HCT116 (cell line): ENCODE data around the gene SYNE1. TPM values are rescaled to one million over a fixed set of nuclear protein-coding genes. Genes with fewer than 3 reads are reported as not detected.

ENCODE experiments used
- ATAC-seq: fragments of 200-7000 bp; cut with Tn5 transposase; 2 replicates; pipeline ENCODE4 v1.9.1; 2020; ENCODE audit warnings: mild to moderate bottlenecking, moderate library complexity
- BruUV-seq: library from RNA; stranded (reverse); fragments of 400-500 nt; replicated peaks from 2 replicates; lab custom pipeline; 2021; lab: Mats Ljungman, UMichigan
- CTCF ChIA-PET: fragments of 300-600 bp; sonication (Branson Sonifier 250); formaldehyde crosslinking; loops from one replicate; lab custom pipeline; 2021; ENCODE audit warnings: antibody characterized with exemption; lab: Charles Lee
- POLR2A ChIA-PET: fragments of 300-600, 350-600 bp; sonication (Branson Sonifier 250); formaldehyde crosslinking; loops from one replicate; lab custom pipeline; 2021; ENCODE audit warnings: antibody characterized with exemption; lab: Charles Lee
- RAD21 ChIA-PET, 2 experiments: fragments of 300-600 bp; sonication (Branson Sonifier 250); formaldehyde crosslinking; loops; one replicate each; lab custom pipeline; 2023; ENCODE audit warnings: low total read pairs in 2 of 2; ENCODE audit not compliant: uncharacterized antibody in 2 of 2, unreplicated experiment in 2 of 2, low non-redundant PET in 1 of 2; lab: Charles Lee
- DNase-seq: peaks from one replicate; pipeline ENCODE4 v3.0.0-alpha.2; 2010; ENCODE audit warnings: low read depth, low spot score
- H2AFZ ChIP-seq: fragments of 200-600 bp; shearing (Covaris generic), sonication (generic); 2 replicates; pipeline ENCODE4 v1.6.1; 2017; ENCODE audit warnings: low read depth, mixed run types, mixed read lengths, antibody characterized with exemption, low read length; ENCODE audit not compliant: poor library complexity, severe bottlenecking
- H3K27ac ChIP-seq: 2 replicates; pipeline ENCODE4 v1.5.1; 2012; ENCODE audit warnings: low read depth, low read length
- H3K27me3 ChIP-seq: fragments of 200-600 bp; sonication (generic); 2 replicates; pipeline ENCODE4 v1.6.1; 2016; ENCODE audit warnings: mixed run types, low read length, mixed read lengths; ENCODE audit not compliant: insufficient read depth
- H3K36me3 ChIP-seq, 2 experiments: fragments of 200-500 bp in 1 of 2; fragments of 200-600 bp in 1 of 2; sonication (Bioruptor generic) in 1 of 2; sonication (generic) in 1 of 2; 2 replicates each; pipeline versions ENCODE4 v1.5.1 to v1.6.1; 2014 to 2016; ENCODE audit warnings: low read length in 2 of 2, inconsistent platforms in 1 of 2, mixed read lengths in 1 of 2, mixed run types in 1 of 2; ENCODE audit not compliant: insufficient read depth in 2 of 2, control insufficient read depth in 1 of 2
- H3K4me1 ChIP-seq, 2 experiments: fragments of 200-600 bp in 1 of 2; sonication (generic) in 1 of 2; 2 replicates each; pipeline versions ENCODE4 v1.5.1 to v1.6.1; 2012 to 2017; ENCODE audit warnings: low read length in 2 of 2, inconsistent platforms in 1 of 2, mild to moderate bottlenecking in 1 of 2, mixed read lengths in 1 of 2, mixed run types in 1 of 2, moderate library complexity in 1 of 2; ENCODE audit not compliant: insufficient read depth in 2 of 2, control insufficient read depth in 1 of 2
- H3K4me2 ChIP-seq: fragments of 200-600 bp; sonication (generic); 2 replicates; pipeline ENCODE4 v1.6.1; 2017; ENCODE audit warnings: mixed run types, low read length, mixed read lengths
- H3K4me3 ChIP-seq, 2 experiments: fragments of 200-600 bp in 1 of 2; sonication (generic) in 1 of 2; replicated peaks in 1 of 2; 2 replicates each; pipeline ENCODE4 v1.5.1; 2011 to 2016; ENCODE audit warnings: low read length in 2 of 2, control low read depth in 1 of 2, low read depth in 1 of 2, mild to moderate bottlenecking in 1 of 2, mixed read lengths in 1 of 2, mixed run types in 1 of 2
- H3K79me2 ChIP-seq: fragments of 200-600 bp; sonication (generic); 2 replicates; pipeline ENCODE4 v1.6.1; 2017; ENCODE audit warnings: mild to moderate bottlenecking, mixed run types, low read length, moderate library complexity, mixed read lengths; ENCODE audit not compliant: insufficient read depth
- H3K9ac ChIP-seq: fragments of 200-600 bp; sonication (generic); 2 replicates; pipeline ENCODE4 v1.6.1; 2016; ENCODE audit warnings: low read length, mixed read lengths
- H3K9me2 ChIP-seq: fragments of 200-600 bp; sonication (generic), shearing (Covaris generic); 2 replicates; pipeline ENCODE4 v1.6.1; 2017; ENCODE audit warnings: mixed run types, mild to moderate bottlenecking, moderate library complexity; ENCODE audit not compliant: insufficient read depth
- H3K9me3 ChIP-seq, 2 experiments: fragments of 200-500 bp in 1 of 2; fragments of 200-600 bp in 1 of 2; sonication (Bioruptor generic) in 1 of 2; sonication (generic) in 1 of 2; 2 replicates each; pipeline ENCODE4 v1.6.1; 2014 to 2017; ENCODE audit warnings: low read length in 2 of 2, mixed read lengths in 2 of 2, inconsistent platforms in 1 of 2, low read depth in 1 of 2, mild to moderate bottlenecking in 1 of 2, mixed run types in 1 of 2, moderate library complexity in 1 of 2; ENCODE audit not compliant: control insufficient read depth in 1 of 2, insufficient read depth in 1 of 2
- H4K20me1 ChIP-seq: fragments of 200-600 bp; sonication (generic), shearing (Covaris generic); 2 replicates; pipeline ENCODE4 v1.6.1; 2017; ENCODE audit warnings: mixed run types, mild to moderate bottlenecking, moderate library complexity; ENCODE audit not compliant: insufficient read depth
- CTCF ChIP-seq, 3 experiments: fragments of 200-600 bp in 1 of 3; sonication (generic) in 1 of 3; IDR thresholded peaks in 2 of 3; conservative IDR thresholded peaks in 1 of 3; 2 replicates each; pipeline ENCODE4 v1.5.1; 2012 to 2017; ENCODE audit warnings: low read depth in 2 of 3, low read length in 2 of 3, antibody characterized with exemption in 1 of 3, borderline replicate concordance in 1 of 3, control low read depth in 1 of 3, mild to moderate bottlenecking in 1 of 3, mixed read lengths in 1 of 3, mixed run types in 1 of 3, moderate library complexity in 1 of 3; ENCODE audit not compliant: insufficient read depth in 1 of 3
- EGR1 ChIP-seq: IDR thresholded peaks from 2 replicates; pipeline ENCODE4 v1.6.1; 2012; ENCODE audit warnings: low read depth
- ELF1 ChIP-seq: IDR thresholded peaks from 2 replicates; pipeline ENCODE4 v1.6.1; 2012; ENCODE audit warnings: low read depth, borderline replicate concordance
- POLR2AphosphoS5 ChIP-seq: IDR thresholded peaks from 2 replicates; pipeline ENCODE4 v1.6.1; 2011; ENCODE audit warnings: mild to moderate bottlenecking, low read depth, low read length, moderate library complexity
- REST ChIP-seq: IDR thresholded peaks from 2 replicates; pipeline ENCODE4 v1.6.1; 2012; ENCODE audit warnings: low read depth
- SP1 ChIP-seq: IDR thresholded peaks from 2 replicates; pipeline ENCODE4 v1.6.1; 2012; ENCODE audit warnings: low read depth
- TCF7L2 ChIP-seq: IDR thresholded peaks from 2 replicates; pipeline ENCODE4 v1.7.0; 2011; ENCODE audit warnings: borderline replicate concordance, inconsistent platforms; ENCODE audit not compliant: insufficient read depth, insufficient read length; ENCODE audit errors: extremely low read depth
- YY1 ChIP-seq: IDR thresholded peaks from 2 replicates; pipeline ENCODE4 v1.6.1; 2011; ENCODE audit warnings: low read length, low read depth, moderate library complexity, mild to moderate bottlenecking; ENCODE audit not compliant: insufficient replicate concordance; ENCODE audit errors: extremely low read depth
- ZFX ChIP-seq: fragments of 450-650 bp; IDR thresholded peaks from 2 replicates; pipeline ENCODE4 v1.6.1; 2017
- intact Hi-C: fragments of 100-400 bp; cut with micrococcal nuclease; formaldehyde crosslinking; loops from 2 replicates; pipeline ENCODE4 v1.10.0; 2022
- total RNA-seq: library from RNA; stranded (reverse); gene quantifications from one replicate; pipeline ENCODE4 v1.2.1, GENCODE V29; 2021; ENCODE audit not compliant: unreplicated experiment

SYNE1 gene
- total RNA-seq, 1 experiment from 2014 or later, result 5.4 TPM

GRCh38 chr6:152305672-152306071, 331.5 kb downstream of the SYNE1 start:
- intact Hi-C loops, result no loop called here
- DNase-seq (no peak), ATAC-seq (no peak)
- no peaks in the 10 kb centered on the region for H3K79me2 ChIP-seq
- no peak overlapping the region for H3K4me3 ChIP-seq
- H2AFZ ChIP-seq, result no peak overlapping the region
- peaks cover 0 to 11% of the 10 kb centered on the region in 2 experiments; a peak in 3 of 4 replicates for H3K4me1 ChIP-seq
- no peak overlapping the region for H3K27ac ChIP-seq
- no peaks in the 10 kb centered on the region for H3K9me2 ChIP-seq
- H3K4me2 ChIP-seq, result no peak overlapping the region
- no peaks in the 10 kb centered on the region for H3K9me3 ChIP-seq
- H3K27me3 ChIP-seq, result no peaks in the 10 kb centered on the region
- H3K9ac ChIP-seq, result no peak overlapping the region
- H3K36me3 ChIP-seq, result no peaks in the 10 kb centered on the region
- ChIA-PET POLR2A (no interaction called here), RAD21 (no interaction called here), CTCF (no interaction called here)
- BruUV-seq, result no TSS peak
- no peaks in the 10 kb centered on the region for H4K20me1 ChIP-seq
- TF ChIP-seq ELF1 (no peak), REST (no peak)

GRCh38 chr6:152301765-152302568, 335.2 kb downstream of the SYNE1 start:
- Histone ChIP-seq H3K4me1 (peaks cover 0 to 11% of the 10 kb centered on the region in 2 experiments; a peak in 3 of 4 replicates), H3K9me3 (no peaks in the 10 kb centered on the region), H3K27ac (peak overlapping the region; percentile 40), H3K36me3 (no peaks in the 10 kb centered on the region), H3K9ac (peak overlapping the region; percentile 29), H3K79me2 (no peaks in the 10 kb centered on the region), H3K9me2 (no peaks in the 10 kb centered on the region), H3K27me3 (no peaks in the 10 kb centered on the region), H3K4me2 (peak overlapping the region; percentile 80), H2AFZ (peak overlapping the region; percentile 79), H4K20me1 (no peaks in the 10 kb centered on the region), H3K4me3 (peak overlapping the region; percentile 61 to 72)
- ChIA-PET RAD21 (interaction anchor here in 1 of 2 experiments (0.8 kb wide), 1 partner anchor 654 kb away, joined by 3 read pairs; no protein-coding TSS in a partner anchor), CTCF (interaction anchor here (1.0 to 2.4 kb wide), 8 partner anchors 9 to 537 kb away, joined by 3 to 7 read pairs (median 4); no protein-coding TSS in a partner anchor), POLR2A (interaction anchor here (0.7 to 0.9 kb wide), 3 partner anchors 12 to 529 kb away, joined by 3 to 5 read pairs (median 3); no protein-coding TSS in a partner anchor)
- ATAC-seq (peak; percentile 99), DNase-seq (peak; percentile 68)
- no TSS peak for BruUV-seq
- intact Hi-C loops, result no loop called here
- TF ChIP-seq EGR1, result peak; percentile 83
- TF ChIP-seq SP1, result peak; percentile 55
- peak; percentile 9 for TF ChIP-seq YY1
- peak; percentile 70 for TF ChIP-seq TCF7L2
- TF ChIP-seq ZFX, result no peak
- peak; percentile 5 to 44 (median 36); a peak in 3 of 6 replicates for TF ChIP-seq CTCF (IDR thresholded peaks at IDR 0.05 in 2 of 3, conservative IDR thresholded peaks at IDR 0.05 in 1 of 3; ENCODE audit: borderline replicate concordance in 1 of 3, insufficient read depth in 1 of 3, low read depth in 2 of 3, low read length in 2 of 3)
- peak; percentile 37; the same call in 1 of the 2 replicates for TF ChIP-seq POLR2AphosphoS5
